Measurements from ENCODE around the gene ADAMTSL4. TPM values are rescaled to one million over a fixed set of nuclear protein-coding genes. Genes with fewer than 3 reads are reported as not detected.
A peak's percentile ranks its signal among the peaks of the same experiment; 100 is the strongest.
"Not testable (repeated sequence)": the region's sequence is repeated elsewhere in the genome, so short reads cannot be mapped to it uniquely, and the experiment has no call there.

Gene ADAMTSL4
- total RNA-seq, 6 experiments from 2014 or later, result 20.5 to 35.2 (median 31.5) TPM

DNA sequence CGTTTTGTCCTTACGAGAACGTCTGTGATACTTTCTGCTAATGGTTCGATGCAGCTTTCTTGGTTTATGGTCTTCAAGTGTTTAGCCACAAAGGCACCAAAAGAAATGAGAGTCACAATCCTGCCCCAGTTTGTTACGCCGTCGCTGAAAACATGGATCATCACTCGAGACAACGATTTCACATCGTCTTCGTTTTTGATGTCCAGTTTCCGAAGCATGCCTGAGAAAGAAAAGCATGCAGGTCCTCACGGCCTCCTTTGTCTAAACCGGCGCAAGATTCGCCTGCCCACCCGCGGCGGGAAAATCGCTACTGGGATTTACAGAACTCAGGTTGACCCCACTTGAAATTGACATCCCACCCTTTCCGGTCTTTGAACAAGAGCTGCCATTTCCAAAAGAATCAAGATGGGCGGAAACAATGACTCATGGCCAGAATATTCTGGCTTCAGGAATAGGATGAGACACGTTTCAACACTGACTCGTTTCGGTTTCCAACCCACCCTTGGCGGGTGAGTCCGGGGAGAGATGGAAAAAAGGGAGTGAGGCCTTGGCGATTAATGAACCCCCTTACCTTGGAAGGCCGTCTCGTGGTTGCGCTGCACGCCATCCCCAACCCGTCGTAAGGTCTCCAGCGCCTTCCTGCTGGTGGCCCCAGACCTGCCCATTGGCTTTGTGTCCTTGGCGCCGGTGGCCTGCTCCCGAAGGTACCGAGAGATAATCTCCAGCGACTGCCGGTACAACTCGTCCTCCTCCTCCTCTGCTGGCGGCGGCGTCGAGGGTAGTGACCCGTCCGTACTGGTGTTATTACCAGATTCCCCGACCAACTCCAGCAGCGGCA lies 29.3 kb downstream of the ADAMTSL4 start:
- Histone ChIP-seq H3K27me3 (no peaks in the 10 kb centered on the region), H3K36me3 (peaks cover 15 to 44% (median 31%) of the 10 kb centered on the region in 4 donors), H3K4me1 (peaks cover 0 to 26% (median 10%) of the 10 kb centered on the region in 4 donors), H3K4me3 (peak overlapping the region; percentile 61 to 99 (median 63)), H3K9me3 (no peaks in the 10 kb centered on the region), H3K27ac (peak overlapping the region; percentile 96 to 99 (median 99))
- WGBS (ENCODE audit: insufficient coverage, low coverage, low lambda C conversion rate, missing lambda C conversion rate), result 0% methylated on average over 34 of the region's 50 CpGs
- DNase-seq (peak in 1 of 3 donors; percentile 72), ATAC-seq (peak in 3 of 4 donors; percentile 3 to 13 (median 11))
- TF ChIP-seq POLR2A (IDR thresholded peaks at IDR 0.05), result no peak
- TF ChIP-seq, protein P1, sequence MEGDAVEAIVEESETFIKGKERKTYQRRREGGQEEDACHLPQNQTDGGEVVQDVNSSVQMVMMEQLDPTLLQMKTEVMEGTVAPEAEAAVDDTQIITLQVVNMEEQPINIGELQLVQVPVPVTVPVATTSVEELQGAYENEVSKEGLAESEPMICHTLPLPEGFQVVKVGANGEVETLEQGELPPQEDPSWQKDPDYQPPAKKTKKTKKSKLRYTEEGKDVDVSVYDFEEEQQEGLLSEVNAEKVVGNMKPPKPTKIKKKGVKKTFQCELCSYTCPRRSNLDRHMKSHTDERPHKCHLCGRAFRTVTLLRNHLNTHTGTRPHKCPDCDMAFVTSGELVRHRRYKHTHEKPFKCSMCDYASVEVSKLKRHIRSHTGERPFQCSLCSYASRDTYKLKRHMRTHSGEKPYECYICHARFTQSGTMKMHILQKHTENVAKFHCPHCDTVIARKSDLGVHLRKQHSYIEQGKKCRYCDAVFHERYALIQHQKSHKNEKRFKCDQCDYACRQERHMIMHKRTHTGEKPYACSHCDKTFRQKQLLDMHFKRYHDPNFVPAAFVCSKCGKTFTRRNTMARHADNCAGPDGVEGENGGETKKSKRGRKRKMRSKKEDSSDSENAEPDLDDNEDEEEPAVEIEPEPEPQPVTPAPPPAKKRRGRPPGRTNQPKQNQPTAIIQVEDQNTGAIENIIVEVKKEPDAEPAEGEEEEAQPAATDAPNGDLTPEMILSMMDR (IDR thresholded peaks at IDR 0.05), result no peak
- intact Hi-C loops (cut with DNase I), result loop anchor here in 1 of 2 donors (5.0 kb wide), 1 partner anchor 34 kb away; no protein-coding TSS in a partner anchor

GRCh38 chr1:150579110-150579944 lies 30.1 kb downstream of the ADAMTSL4 start, which contains the start of gene MCL1:
Gene MCL1 (minus strand): TSS chr1:150579610. CDS start chr1:150579530, 80 bp downstream.
- DNase-seq, result peak; percentile 95 to 96 (median 95)
- TF ChIP-seq, protein P1 (IDR thresholded peaks at IDR 0.05), result peak in 1 of 4 donors; percentile 13
- peak; percentile 98 for TF ChIP-seq POLR2A (IDR thresholded peaks at IDR 0.05)
- H3K9me3 ChIP-seq, result no peaks in the 10 kb centered on the region
- ATAC-seq, result peak; percentile 80 to 96 (median 84)
- peaks cover 0 to 18% (median 6%) of the 10 kb centered on the region in 4 donors for H3K4me1 ChIP-seq
- peak within 1 kb of the TSS; percentile 96 to 99 (median 99) for H3K27ac ChIP-seq
- H3K36me3 ChIP-seq, result peaks cover 11 to 35% (median 24%) of the 10 kb centered on the region in 4 donors
- peak within 1 kb of the TSS; percentile 61 to 99 (median 63) for H3K4me3 ChIP-seq
- under 1% methylated on average over 38 of the region's 94 CpGs for WGBS (ENCODE audit: insufficient coverage, low coverage, low lambda C conversion rate, missing lambda C conversion rate)
- intact Hi-C loops (cut with DNase I), result loop anchor here in 1 of 2 donors (5.0 kb wide), 1 partner anchor 33 kb away; no protein-coding TSS in a partner anchor
- H3K27me3 ChIP-seq, result no peaks in the 10 kb centered on the region

GRCh38 chr1:150579945-150580642 lies 30.9 kb downstream of the ADAMTSL4 start:
- intact Hi-C loops (cut with DNase I), result loop anchor here in 1 of 2 donors (5.0 kb wide), 1 partner anchor 32 kb away; no protein-coding TSS in a partner anchor
- H3K27ac ChIP-seq, result peak overlapping the region; percentile 95 to 99 (median 99)
- WGBS (ENCODE audit: insufficient coverage, low coverage, low lambda C conversion rate, missing lambda C conversion rate), result 57% methylated on average over 14 of the region's 15 CpGs
- H3K27me3 ChIP-seq, result no peaks in the 10 kb centered on the region
- TF ChIP-seq, protein P1 (IDR thresholded peaks at IDR 0.05), result no peak
- no peak for TF ChIP-seq POLR2A (IDR thresholded peaks at IDR 0.05)
- peak overlapping the region; percentile 61 to 99 (median 63) for H3K4me3 ChIP-seq
- ATAC-seq (peak in 1 of 4 donors; percentile 0), DNase-seq (no peak)
- H3K4me1 ChIP-seq, result peaks cover 0 to 10% (median 2%) of the 10 kb centered on the region in 4 donors
- peaks cover 8 to 28% (median 22%) of the 10 kb centered on the region in 4 donors for H3K36me3 ChIP-seq
- H3K9me3 ChIP-seq, result no peaks in the 10 kb centered on the region

DNA sequence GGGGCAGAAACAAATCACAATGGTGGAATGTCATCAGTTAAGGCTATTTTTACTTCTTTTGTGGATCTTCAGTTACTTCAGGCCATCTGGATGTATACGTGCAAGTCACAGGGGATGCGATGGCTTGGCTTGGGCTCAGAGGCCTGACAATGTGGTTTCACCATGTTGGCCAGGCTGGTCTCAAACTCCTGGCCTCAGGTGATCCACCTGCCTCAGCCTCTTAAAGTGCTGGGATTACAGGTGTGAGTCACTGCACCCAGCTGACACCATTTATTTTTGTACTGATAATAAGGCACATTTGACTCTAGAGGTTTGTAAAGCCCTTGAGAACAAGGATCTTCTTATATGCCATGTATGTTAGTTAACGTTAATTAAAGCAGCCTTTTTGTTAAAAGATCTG lies 31.8 kb downstream of the ADAMTSL4 start:
- H3K4me1 ChIP-seq; H3K4me3 ChIP-seq; DNase-seq; H3K27me3 ChIP-seq; H3K9me3 ChIP-seq; intact Hi-C loops (cut with DNase I); ATAC-seq; H3K27ac ChIP-seq: not testable (repeated sequence)
- H3K36me3 ChIP-seq, result peaks cover 0 to 20% (median 17%) of the 10 kb centered on the region in 4 donors
- 82% methylated on average over 1 of the region's 3 CpGs for WGBS (ENCODE audit: insufficient coverage, low coverage, low lambda C conversion rate, missing lambda C conversion rate)

DNA sequence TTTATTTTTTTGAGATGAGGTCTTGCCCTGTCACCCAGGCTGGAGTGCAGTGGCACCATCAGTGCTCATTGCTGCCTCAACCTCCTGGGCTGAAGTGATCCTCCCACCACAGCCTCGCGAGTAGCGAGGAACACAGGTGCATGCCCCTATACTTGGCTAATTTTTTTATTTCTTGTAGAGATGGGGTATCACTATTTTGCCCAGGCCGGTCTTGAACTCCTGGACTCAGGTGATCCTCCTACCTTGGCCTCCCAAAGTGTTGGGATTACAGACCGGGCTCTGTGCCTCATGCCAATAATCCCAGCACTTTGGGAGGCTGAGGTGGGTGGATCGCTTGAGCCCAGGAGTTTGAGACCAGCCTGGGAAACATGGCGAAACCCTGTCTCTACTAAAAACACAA lies 32.2 kb downstream of the ADAMTSL4 start:
- intact Hi-C loops (cut with DNase I); H3K27me3 ChIP-seq; H3K27ac ChIP-seq; H3K4me3 ChIP-seq; ATAC-seq; DNase-seq; H3K9me3 ChIP-seq; H3K4me1 ChIP-seq: not testable (repeated sequence)
- WGBS (ENCODE audit: insufficient coverage, low coverage, low lambda C conversion rate, missing lambda C conversion rate), result 94% methylated on average over 7 of the region's 7 CpGs
- peaks cover 0 to 15% (median 14%) of the 10 kb centered on the region in 4 donors for H3K36me3 ChIP-seq

DNA sequence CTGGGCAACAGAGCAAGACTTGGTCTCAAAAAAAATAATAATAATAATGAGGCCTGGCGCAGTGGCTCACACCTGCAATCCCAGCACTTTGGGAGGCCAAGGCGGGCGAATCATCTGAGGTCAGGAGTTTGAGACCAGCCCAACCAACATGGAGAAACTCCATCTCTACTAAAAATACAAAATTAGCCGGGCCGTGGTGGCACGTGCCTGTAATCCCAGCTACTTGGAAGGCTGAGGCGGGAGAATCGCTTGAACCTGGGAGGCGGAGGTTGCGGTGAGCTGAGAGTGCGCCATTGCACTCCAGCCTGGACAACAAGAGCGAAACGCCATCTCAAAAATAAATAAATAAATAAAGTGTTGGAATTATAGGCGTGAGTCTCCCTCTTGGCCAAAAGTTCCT lies 32.8 kb downstream of the ADAMTSL4 start:
- H3K4me3 ChIP-seq; intact Hi-C loops (cut with DNase I); H3K4me1 ChIP-seq; H3K9me3 ChIP-seq; H3K27ac ChIP-seq; H3K27me3 ChIP-seq; DNase-seq; H3K36me3 ChIP-seq; ATAC-seq: not testable (repeated sequence)
- 94% methylated on average over 14 of the region's 14 CpGs for WGBS (ENCODE audit: insufficient coverage, low coverage, low lambda C conversion rate, missing lambda C conversion rate)
